WTC11 (cell line): ENCODE measurements around the gene ILDR2.

Experiments used
- CREM ChIP-seq: sonication (generic); formaldehyde crosslinking; IDR thresholded peaks from 2 replicates; pipeline ENCODE4 v1.8.1; 2022; ENCODE audit warnings: mild to moderate bottlenecking, missing genetic modification reagents, moderate library complexity
- CTCF ChIP-seq: fragments of 200-600 bp; IDR thresholded peaks from 2 replicates; pipeline ENCODE4 v1.8.0; 2022; ENCODE audit warnings: antibody characterized with exemption
- ESRRA ChIP-seq: sonication (generic); formaldehyde crosslinking; IDR thresholded peaks from 2 replicates; pipeline ENCODE4 v1.8.1; 2022; ENCODE audit warnings: mild to moderate bottlenecking, missing genetic modification reagents, borderline replicate concordance
- IRF2 ChIP-seq: sonication (generic); formaldehyde crosslinking; IDR thresholded peaks from 2 replicates; pipeline ENCODE4 v1.8.0; 2022; ENCODE audit warnings: low read depth, missing genetic modification reagents, borderline replicate concordance
- ZNF232 ChIP-seq: sonication (generic); formaldehyde crosslinking; IDR thresholded peaks from 2 replicates; pipeline ENCODE4 v1.8.0; 2022; ENCODE audit warnings: mild to moderate bottlenecking, missing genetic modification reagents

GRCh38 chr1:167011560-167012191 is 36.3 kb upstream of the ILDR2 start:
- TF ChIP-seq IRF2 (CRISPR knock-in tag), result no peak
- TF ChIP-seq CREM (CRISPR knock-in tag), result no peak
- TF ChIP-seq ZNF232, result no peak
- TF ChIP-seq ESRRA (CRISPR knock-in tag), result no peak
- no peak for TF ChIP-seq CTCF
